ENCODE data around the gene CA10.

DNA sequence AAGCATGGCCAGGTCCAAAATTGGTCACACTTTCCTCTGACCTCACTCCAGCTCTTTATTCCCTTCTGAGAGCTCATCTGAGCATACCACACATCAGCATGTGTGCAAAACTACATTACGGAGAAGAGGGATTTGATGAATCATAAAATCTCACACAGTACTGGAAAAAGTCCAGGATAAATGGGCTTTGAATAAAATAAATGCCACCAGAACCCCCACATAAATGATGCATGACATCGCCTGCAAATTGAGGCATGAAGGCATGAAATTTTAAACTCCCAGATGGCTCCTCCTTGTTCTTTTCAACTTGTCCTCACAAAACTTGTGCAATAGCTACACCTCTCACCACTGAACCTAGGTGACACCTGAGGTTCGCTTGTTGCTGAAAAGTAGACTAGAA is 439.5 kb downstream of the CA10 start:
- TF ChIP-seq, protein P1, sequence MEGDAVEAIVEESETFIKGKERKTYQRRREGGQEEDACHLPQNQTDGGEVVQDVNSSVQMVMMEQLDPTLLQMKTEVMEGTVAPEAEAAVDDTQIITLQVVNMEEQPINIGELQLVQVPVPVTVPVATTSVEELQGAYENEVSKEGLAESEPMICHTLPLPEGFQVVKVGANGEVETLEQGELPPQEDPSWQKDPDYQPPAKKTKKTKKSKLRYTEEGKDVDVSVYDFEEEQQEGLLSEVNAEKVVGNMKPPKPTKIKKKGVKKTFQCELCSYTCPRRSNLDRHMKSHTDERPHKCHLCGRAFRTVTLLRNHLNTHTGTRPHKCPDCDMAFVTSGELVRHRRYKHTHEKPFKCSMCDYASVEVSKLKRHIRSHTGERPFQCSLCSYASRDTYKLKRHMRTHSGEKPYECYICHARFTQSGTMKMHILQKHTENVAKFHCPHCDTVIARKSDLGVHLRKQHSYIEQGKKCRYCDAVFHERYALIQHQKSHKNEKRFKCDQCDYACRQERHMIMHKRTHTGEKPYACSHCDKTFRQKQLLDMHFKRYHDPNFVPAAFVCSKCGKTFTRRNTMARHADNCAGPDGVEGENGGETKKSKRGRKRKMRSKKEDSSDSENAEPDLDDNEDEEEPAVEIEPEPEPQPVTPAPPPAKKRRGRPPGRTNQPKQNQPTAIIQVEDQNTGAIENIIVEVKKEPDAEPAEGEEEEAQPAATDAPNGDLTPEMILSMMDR (IDR thresholded peaks at IDR 0.05; ENCODE audit: borderline replicate concordance, extremely low read depth, low read length, poor library complexity, severe bottlenecking), result no peak
- no peak for TF ChIP-seq EZH2 (IDR thresholded peaks at IDR 0.05; ENCODE audit: borderline replicate concordance, low read depth, low read length, severe bottlenecking)

Measured in DND-41 (cell line).